GM19395 (cell line): ENCODE data around the gene IPO9.

Experiments used
- ATAC-seq: cut with Tn5 transposase; IDR thresholded peaks from one replicate; pipeline ENCODE4 v1.9.1; 2021; ENCODE audit warnings: mild to moderate bottlenecking, moderate library complexity; ENCODE audit not compliant: unreplicated experiment

IPO9 gene

GRCh38 chr1:201886103-201886885 is 57.3 kb downstream of the IPO9 start:
- no peak for ATAC-seq

GRCh38 chr1:201887116-201887866 is 58.3 kb downstream of the IPO9 start:
- no peak for ATAC-seq

- ATAC-seq, result no peak
Observed at GRCh38 chr1:201888282-201889089, 59.5 kb downstream of the IPO9 start, which contains the start of gene SHISA4. TSS of gene SHISA4 (plus strand) at chr1:201888898. CDS start at chr1:201888995, 97 bp downstream.

GRCh38 chr1:201889090-201889968 is 60.4 kb downstream of the IPO9 start:
- ATAC-seq, result no peak

- ATAC-seq, result no peak
Observed at GRCh38 chr1:201890223-201890622, 61.3 kb downstream of the IPO9 start.

- no peak for ATAC-seq
Observed at GRCh38 chr1:201890806-201891450, 62.0 kb downstream of the IPO9 start.

- no peak for ATAC-seq
Observed at GRCh38 chr1:201891451-201892045, 62.6 kb downstream of the IPO9 start.

- no peak for ATAC-seq
Observed at GRCh38 chr1:201892211-201892610, 63.3 kb downstream of the IPO9 start.

- no peak for ATAC-seq
Observed at GRCh38 chr1:201893431-201893830, 64.5 kb downstream of the IPO9 start.

GRCh38 chr1:201894343-201895119 is 65.6 kb downstream of the IPO9 start:
- ATAC-seq, result no peak

- no peak for ATAC-seq
Observed at GRCh38 chr1:201895120-201895665, 66.2 kb downstream of the IPO9 start.

GRCh38 chr1:201895913-201896807 is 67.2 kb downstream of the IPO9 start:
- ATAC-seq, result peak; percentile 94

GRCh38 chr1:201896951-201897391 is 68.0 kb downstream of the IPO9 start:
- no peak for ATAC-seq

- no peak for ATAC-seq
Observed at GRCh38 chr1:201898240-201898894, 69.4 kb downstream of the IPO9 start.

GRCh38 chr1:201898992-201899391 is 70.0 kb downstream of the IPO9 start:
- ATAC-seq, result no peak

GRCh38 chr1:201899683-201900429 is 70.9 kb downstream of the IPO9 start:
- ATAC-seq, result no peak
